ENCODE data around the gene PTPRK. TPM values are rescaled to one million over a fixed set of nuclear protein-coding genes. Genes with fewer than 3 reads are reported as not detected.

PTPRK gene
- total and polyA plus RNA-seq, 2 donors (not counting 1 experiment from before 2014, with no cell fraction given): 16.2 to 18.7 TPM

DNA sequence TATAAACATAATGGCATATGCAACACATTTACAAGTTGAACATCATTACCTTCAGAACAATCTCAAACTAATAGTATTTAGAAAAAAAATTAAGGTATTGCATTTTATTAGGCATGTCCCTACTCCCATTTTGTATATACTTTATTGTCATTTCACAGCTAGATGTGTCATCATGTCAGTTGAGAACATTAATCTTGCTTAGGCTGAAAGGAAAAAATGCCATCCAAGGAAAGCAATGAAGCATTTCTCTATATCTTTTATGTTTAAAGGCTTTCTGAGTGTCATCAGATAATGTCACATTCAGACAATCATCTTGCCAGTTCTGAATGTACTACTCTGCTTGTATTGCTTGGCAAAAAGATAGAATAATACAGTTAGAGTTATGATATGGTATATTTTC, 390.7 kb downstream of the PTPRK start:
- POLR2A ChIA-PET: no interaction called here
- ATAC-seq (ENCODE audit: low read depth): no peak

DNA sequence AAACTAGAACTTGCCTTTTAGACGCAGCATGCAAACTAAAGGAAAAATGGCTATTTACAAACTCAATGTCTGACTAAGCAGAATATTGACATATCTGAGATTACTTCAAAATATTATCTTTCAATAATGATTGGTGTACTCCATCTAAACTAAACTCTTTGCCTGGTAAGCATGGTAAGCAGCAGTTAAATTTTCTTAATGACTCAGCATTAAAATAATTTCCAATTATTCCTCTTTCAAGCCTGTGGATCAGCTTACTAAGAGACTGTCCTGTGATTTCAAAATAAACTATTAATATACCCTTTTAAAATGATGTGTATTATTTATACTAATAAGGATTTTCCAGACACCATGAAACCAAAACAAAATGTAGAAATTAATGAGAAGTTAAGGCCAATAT, 392.7 kb downstream of the PTPRK start:
- POLR2A ChIA-PET: no interaction called here
- no peak overlapping the region for H3K9ac ChIP-seq (ENCODE audit: low read length)

More for the DNA sequence above, 390.7 kb downstream of the PTPRK start:
- H3K36me3 ChIP-seq (replicated peaks in 1 of 2; ENCODE audit: control extremely low read depth in 1 of 2, control insufficient read depth in 1 of 2, extremely low read depth in 1 of 2, insufficient read depth in 2 of 2, low read length in 1 of 2): peaks cover 0 to 1% of the 10 kb centered on the region in 2 experiments
- no peaks in the 10 kb centered on the region for H4K20me1 ChIP-seq (ENCODE audit: control insufficient read depth, insufficient read depth, low read length, poor library complexity, severe bottlenecking)
- H3K79me2 ChIP-seq (ENCODE audit: control insufficient read depth, insufficient read depth, low read length): no peaks in the 10 kb centered on the region
- DNase-seq: no peak
- Mint-ChIP-seq H3K4me1 (no peaks in the 10 kb centered on the region), H3K27me3 (no peaks in the 10 kb centered on the region), H3K27ac (no peak overlapping the region), H3K4me3 (no peak overlapping the region), H3K9me3 (ENCODE audit: insufficient read depth) (no peaks in the 10 kb centered on the region)
- no peak overlapping the region for H3K9ac ChIP-seq (ENCODE audit: low read length)
- H3K27me3 ChIP-seq (replicated peaks in 1 of 4; ENCODE audit: control extremely low read depth in 1 of 4, control insufficient read depth in 3 of 4, insufficient read depth in 4 of 4, low read length in 3 of 4): no peaks in the 10 kb centered on the region
- H3K4me1 ChIP-seq (ENCODE audit: control insufficient read depth in 2 of 2, insufficient read depth in 2 of 2, low read length in 2 of 2): no peaks in the 10 kb centered on the region
- CTCF ChIA-PET: no interaction called here
- H3K4me2 ChIP-seq (replicated peaks; ENCODE audit: low read depth, low read length, poor library complexity, severe bottlenecking): no peak overlapping the region
- H2AFZ ChIP-seq (ENCODE audit: insufficient read depth, low read depth, low read length, poor library complexity, severe bottlenecking): no peak overlapping the region
- no peaks in the 10 kb centered on the region for H3K9me3 ChIP-seq (ENCODE audit: control extremely low read depth in 1 of 3, control insufficient read depth in 2 of 3, insufficient read depth in 1 of 3, low read length in 2 of 3)
- H3K4me3 ChIP-seq (ENCODE audit: control extremely low read depth in 1 of 5, extremely low read depth in 1 of 5, insufficient read depth in 1 of 5, low read depth in 2 of 5, low read length in 4 of 5): no peak overlapping the region
- TF ChIP-seq EZH2 (IDR thresholded peaks at IDR 0.05; ENCODE audit: borderline replicate concordance, insufficient read depth, low read depth, low read length, poor library complexity, severe bottlenecking): no peak
- TF ChIP-seq, protein P1, sequence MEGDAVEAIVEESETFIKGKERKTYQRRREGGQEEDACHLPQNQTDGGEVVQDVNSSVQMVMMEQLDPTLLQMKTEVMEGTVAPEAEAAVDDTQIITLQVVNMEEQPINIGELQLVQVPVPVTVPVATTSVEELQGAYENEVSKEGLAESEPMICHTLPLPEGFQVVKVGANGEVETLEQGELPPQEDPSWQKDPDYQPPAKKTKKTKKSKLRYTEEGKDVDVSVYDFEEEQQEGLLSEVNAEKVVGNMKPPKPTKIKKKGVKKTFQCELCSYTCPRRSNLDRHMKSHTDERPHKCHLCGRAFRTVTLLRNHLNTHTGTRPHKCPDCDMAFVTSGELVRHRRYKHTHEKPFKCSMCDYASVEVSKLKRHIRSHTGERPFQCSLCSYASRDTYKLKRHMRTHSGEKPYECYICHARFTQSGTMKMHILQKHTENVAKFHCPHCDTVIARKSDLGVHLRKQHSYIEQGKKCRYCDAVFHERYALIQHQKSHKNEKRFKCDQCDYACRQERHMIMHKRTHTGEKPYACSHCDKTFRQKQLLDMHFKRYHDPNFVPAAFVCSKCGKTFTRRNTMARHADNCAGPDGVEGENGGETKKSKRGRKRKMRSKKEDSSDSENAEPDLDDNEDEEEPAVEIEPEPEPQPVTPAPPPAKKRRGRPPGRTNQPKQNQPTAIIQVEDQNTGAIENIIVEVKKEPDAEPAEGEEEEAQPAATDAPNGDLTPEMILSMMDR (IDR thresholded peaks at IDR 0.05): no peak
- intact Hi-C loops (cut with micrococcal nuclease): no loop called here
- no peak overlapping the region for H3K27ac ChIP-seq (ENCODE audit: low read length in 2 of 2)

More for the DNA sequence above, 392.7 kb downstream of the PTPRK start:
- Histone ChIP-seq H3K27ac (ENCODE audit: low read length in 2 of 2) (no peak overlapping the region), H3K36me3 (replicated peaks in 1 of 2; ENCODE audit: control extremely low read depth in 1 of 2, control insufficient read depth in 1 of 2, extremely low read depth in 1 of 2, insufficient read depth in 2 of 2, low read length in 1 of 2) (peaks cover 0 to 1% of the 10 kb centered on the region in 2 experiments), H4K20me1 (ENCODE audit: control insufficient read depth, insufficient read depth, low read length, poor library complexity, severe bottlenecking) (no peaks in the 10 kb centered on the region), H3K4me2 (replicated peaks; ENCODE audit: low read depth, low read length, poor library complexity, severe bottlenecking) (no peak overlapping the region), H3K4me3 (ENCODE audit: control extremely low read depth in 1 of 5, extremely low read depth in 1 of 5, insufficient read depth in 1 of 5, low read depth in 2 of 5, low read length in 4 of 5) (no peak overlapping the region), H3K9me3 (ENCODE audit: control extremely low read depth in 1 of 3, control insufficient read depth in 2 of 3, insufficient read depth in 1 of 3, low read length in 2 of 3) (no peaks in the 10 kb centered on the region), H3K79me2 (ENCODE audit: control insufficient read depth, insufficient read depth, low read length) (no peaks in the 10 kb centered on the region), H2AFZ (ENCODE audit: insufficient read depth, low read depth, low read length, poor library complexity, severe bottlenecking) (no peak overlapping the region), H3K27me3 (replicated peaks in 1 of 4; ENCODE audit: control extremely low read depth in 1 of 4, control insufficient read depth in 3 of 4, insufficient read depth in 4 of 4, low read length in 3 of 4) (no peaks in the 10 kb centered on the region), H3K4me1 (ENCODE audit: control insufficient read depth in 2 of 2, insufficient read depth in 2 of 2, low read length in 2 of 2) (no peaks in the 10 kb centered on the region)
- TF ChIP-seq, protein P1 (IDR thresholded peaks at IDR 0.05): no peak
- no peak for TF ChIP-seq EZH2 (IDR thresholded peaks at IDR 0.05; ENCODE audit: borderline replicate concordance, insufficient read depth, low read depth, low read length, poor library complexity, severe bottlenecking)
- Mint-ChIP-seq H3K9me3 (ENCODE audit: insufficient read depth) (no peaks in the 10 kb centered on the region), H3K4me1 (no peaks in the 10 kb centered on the region), H3K27ac (no peak overlapping the region), H3K27me3 (no peaks in the 10 kb centered on the region), H3K4me3 (no peak overlapping the region)
- CTCF ChIA-PET: no interaction called here
- intact Hi-C loops (cut with micrococcal nuclease): no loop called here
- DNase-seq (no peak), ATAC-seq (ENCODE audit: low read depth) (no peak)
- no CpG with 5 or more reads among the region's 1 CpG for WGBS (ENCODE audit: insufficient coverage)
